Activated T-helper 1 cell treated with anti-CD3 and anti-CD28 coated beads, Interleukin-12 subunit alpha, Interleukin-12 subunit beta, Interleukin-2, Interleukin-4 antibody, amounts not matched to agents 30 ng/mL and 10 ng/mL and 1 ng/mL, durations not matched to agents 14 hours and 24 hours and 36 hours (primary cell): ENCODE results near the gene CTSE. TPM values are rescaled to one million over a fixed set of nuclear protein-coding genes. Genes with fewer than 3 reads are reported as not detected.

ENCODE experiments used
- DNase-seq: peaks from one replicate; pipeline ENCODE4 v3.0.0; 2021; ENCODE audit warnings: low spot score
- H3K27ac Mint-ChIP-seq: one replicate; pipeline ENCODE4 v1.8.0; 2021; ENCODE audit warnings: mild to moderate bottlenecking, mixed read lengths
- H3K27me3 Mint-ChIP-seq: one replicate; pipeline ENCODE4 v1.8.0; 2022; ENCODE audit warnings: mild to moderate bottlenecking, moderate library complexity, mixed read lengths; ENCODE audit not compliant: insufficient read depth
- H3K36me3 Mint-ChIP-seq: one replicate; pipeline ENCODE4 v1.8.0; 2021; ENCODE audit warnings: low read depth, mixed read lengths
- H3K4me1 Mint-ChIP-seq: one replicate; pipeline ENCODE4 v1.8.0; 2021; ENCODE audit warnings: low read depth, mixed read lengths
- H3K4me3 Mint-ChIP-seq: one replicate; pipeline ENCODE4 v1.8.0; 2021; ENCODE audit warnings: mild to moderate bottlenecking, moderate library complexity, mixed read lengths
- H3K9me3 Mint-ChIP-seq: one replicate; pipeline ENCODE4 v1.8.0; 2021; ENCODE audit warnings: mixed read lengths
- intact Hi-C: fragments of 100-400 bp; cut with micrococcal nuclease; formaldehyde crosslinking; loops from one replicate; pipeline ENCODE4 v1.15.1; 2024
- total RNA-seq: library from RNA; stranded (reverse); gene quantifications from 2 replicates; pipeline ENCODE4 v1.2.3, GENCODE V29; 2022

The CTSE gene
- total RNA-seq, 1 donor from 2014 or later: not detected

GRCh38 chr1:205976708-205977401 is 46.8 kb downstream of the CTSE start:
- no peaks in the 10 kb centered on the region for H3K4me1 Mint-ChIP-seq
- peaks cover 10% of the 10 kb centered on the region for H3K9me3 Mint-ChIP-seq
- H3K4me3 Mint-ChIP-seq: no peak overlapping the region
- H3K27me3 Mint-ChIP-seq: no peaks in the 10 kb centered on the region
- H3K36me3 Mint-ChIP-seq: no peaks in the 10 kb centered on the region
- H3K27ac Mint-ChIP-seq: no peak overlapping the region
- intact Hi-C loops: loop anchor here (1.0 to 2.0 kb wide), 4 partner anchors 58 to 318 kb away; no protein-coding TSS in a partner anchor
- DNase-seq: no peak

DNA sequence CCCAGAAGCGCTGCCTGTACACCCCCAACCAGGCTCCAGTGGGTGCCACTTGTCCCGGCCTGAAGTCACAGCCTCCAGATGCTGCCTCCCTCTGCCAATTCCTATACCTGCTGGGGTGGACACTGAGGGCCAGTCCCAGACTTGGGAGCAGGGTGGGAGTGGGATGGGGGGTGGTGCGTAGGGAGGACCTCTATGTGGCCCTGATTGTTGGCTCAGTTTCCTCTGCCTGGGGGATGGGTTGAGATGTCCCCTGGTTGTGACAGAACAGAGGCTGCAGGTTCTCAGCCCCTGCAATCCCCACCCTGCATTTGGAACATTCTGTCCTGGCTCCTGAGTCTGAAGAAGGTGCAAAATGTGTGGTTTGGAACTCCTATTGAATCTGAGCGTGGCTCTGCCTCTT is 47.7 kb downstream of the CTSE start:
- DNase-seq: no peak
- H3K27ac Mint-ChIP-seq: no peak overlapping the region
- intact Hi-C loops: loop anchor here (2.0 kb wide), 1 partner anchor 131 kb away; no protein-coding TSS in a partner anchor
- H3K36me3 Mint-ChIP-seq: no peaks in the 10 kb centered on the region
- H3K9me3 Mint-ChIP-seq: peaks cover 7% of the 10 kb centered on the region
- no peak overlapping the region for H3K4me3 Mint-ChIP-seq
- H3K4me1 Mint-ChIP-seq: no peaks in the 10 kb centered on the region
- H3K27me3 Mint-ChIP-seq: no peaks in the 10 kb centered on the region

DNA sequence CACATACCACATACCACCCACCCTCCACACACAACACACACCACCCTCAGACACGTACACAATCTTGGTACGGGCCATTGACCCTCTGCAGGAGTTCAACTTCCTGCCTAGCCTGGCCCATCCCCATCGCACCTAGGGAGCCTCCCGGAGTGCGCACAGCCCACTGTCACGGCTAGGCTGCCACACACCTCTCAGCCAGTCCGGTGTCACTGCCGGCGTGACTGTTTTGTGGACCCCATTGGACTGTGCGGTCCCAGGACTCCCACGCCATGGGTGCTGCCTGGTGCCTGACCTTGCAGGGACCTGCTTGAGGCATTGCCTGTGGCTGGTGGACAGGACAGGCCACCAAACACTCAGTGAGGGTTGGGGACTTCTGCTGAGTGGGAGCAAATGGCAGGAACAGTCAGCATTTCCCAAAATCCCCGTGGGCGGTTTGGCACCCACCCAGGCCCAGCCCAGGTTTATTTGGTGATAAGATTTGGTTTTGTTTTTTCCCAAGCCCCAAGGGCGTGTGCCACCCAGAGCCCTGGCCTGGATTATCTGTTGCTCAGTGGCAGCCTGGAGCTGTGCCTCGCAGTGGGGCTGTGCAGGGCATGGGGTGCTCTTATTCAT is 48.2 kb downstream of the CTSE start:
- H3K27ac Mint-ChIP-seq: no peak overlapping the region
- DNase-seq: no peak
- H3K4me1 Mint-ChIP-seq: no peaks in the 10 kb centered on the region
- intact Hi-C loops: no loop called here
- peaks cover 7% of the 10 kb centered on the region for H3K9me3 Mint-ChIP-seq
- no peaks in the 10 kb centered on the region for H3K36me3 Mint-ChIP-seq
- no peaks in the 10 kb centered on the region for H3K27me3 Mint-ChIP-seq
- H3K4me3 Mint-ChIP-seq: no peak overlapping the region

- no peaks in the 10 kb centered on the region for H3K27me3 Mint-ChIP-seq
- no peaks in the 10 kb centered on the region for H3K36me3 Mint-ChIP-seq
- H3K9me3 Mint-ChIP-seq: peaks cover 7% of the 10 kb centered on the region
- H3K4me3 Mint-ChIP-seq: no peak overlapping the region
- no peak overlapping the region for H3K27ac Mint-ChIP-seq
- H3K4me1 Mint-ChIP-seq: no peaks in the 10 kb centered on the region
- intact Hi-C loops: no loop called here
- no peak for DNase-seq
Observed at GRCh38 chr1:205974712-205975111, 49.0 kb downstream of the CTSE start.

- no peaks in the 10 kb centered on the region for H3K36me3 Mint-ChIP-seq
- H3K27me3 Mint-ChIP-seq: no peaks in the 10 kb centered on the region
- no peak overlapping the region for H3K27ac Mint-ChIP-seq
- intact Hi-C loops: no loop called here
- H3K4me1 Mint-ChIP-seq: no peaks in the 10 kb centered on the region
- no peak for DNase-seq
- H3K9me3 Mint-ChIP-seq: peaks cover 7% of the 10 kb centered on the region
- H3K4me3 Mint-ChIP-seq: no peak overlapping the region
Observed at GRCh38 chr1:205973377-205974232, 50.1 kb downstream of the CTSE start.

DNA sequence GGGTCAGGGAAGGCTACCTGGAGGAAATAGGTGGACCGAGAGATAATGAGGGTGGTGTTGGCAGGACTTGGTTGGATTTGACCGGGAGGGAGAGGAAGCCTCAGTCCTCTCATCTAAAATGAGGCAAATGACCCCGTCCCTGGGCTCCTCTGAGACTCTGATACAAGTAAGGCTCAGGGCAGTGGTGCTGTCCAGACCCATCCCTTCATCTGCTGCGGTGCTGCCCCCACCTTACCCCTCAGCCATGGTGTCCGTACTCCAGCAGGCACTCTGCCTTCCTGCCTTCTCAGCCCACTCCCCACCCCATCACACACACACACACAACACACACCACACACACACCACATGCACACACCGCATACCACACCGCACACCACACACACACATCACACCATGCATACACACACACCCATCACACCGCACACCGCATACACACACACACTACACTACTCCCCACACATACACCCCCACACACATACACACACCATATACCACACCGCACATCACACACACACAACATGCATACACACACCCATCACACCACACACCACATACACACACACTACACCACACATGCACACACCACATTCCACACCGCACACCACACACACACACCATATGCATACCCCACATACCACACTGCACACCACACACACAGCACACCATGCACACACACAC is 51.1 kb downstream of the CTSE start:
- Mint-ChIP-seq H3K27ac (no peak overlapping the region), H3K4me3 (no peak overlapping the region), H3K9me3 (peaks cover 7% of the 10 kb centered on the region), H3K4me1 (no peaks in the 10 kb centered on the region), H3K27me3 (no peaks in the 10 kb centered on the region), H3K36me3 (no peaks in the 10 kb centered on the region)
- intact Hi-C loops: no loop called here
- no peak for DNase-seq

DNA sequence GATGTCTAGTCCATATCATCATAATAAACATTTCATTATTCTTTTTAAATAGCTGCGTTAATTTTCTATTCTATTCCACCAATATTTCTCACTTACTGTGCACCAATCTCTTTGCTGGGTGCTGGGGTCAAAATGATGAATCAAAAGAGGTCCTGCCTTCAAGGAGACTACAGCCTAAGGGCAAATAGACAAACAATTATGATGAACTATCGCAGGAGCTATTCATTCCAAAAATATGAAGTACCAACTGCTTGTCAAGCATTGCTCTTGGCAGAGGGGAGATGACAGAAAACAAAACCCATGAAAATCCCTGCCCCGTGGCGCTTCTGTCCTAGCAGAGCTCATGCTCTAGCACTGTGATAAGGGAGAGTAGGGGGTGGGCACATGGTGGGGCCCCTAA is 51.6 kb downstream of the CTSE start:
- no peaks in the 10 kb centered on the region for H3K4me1 Mint-ChIP-seq
- intact Hi-C loops: no loop called here
- H3K27ac Mint-ChIP-seq: no peak overlapping the region
- no peaks in the 10 kb centered on the region for H3K36me3 Mint-ChIP-seq
- H3K27me3 Mint-ChIP-seq: no peaks in the 10 kb centered on the region
- H3K4me3 Mint-ChIP-seq: no peak overlapping the region
- peaks cover 7% of the 10 kb centered on the region for H3K9me3 Mint-ChIP-seq
- no peak for DNase-seq

GRCh38 chr1:205971082-205971481 is 52.6 kb downstream of the CTSE start:
- no peaks in the 10 kb centered on the region for H3K27me3 Mint-ChIP-seq
- intact Hi-C loops: no loop called here
- no peak overlapping the region for H3K27ac Mint-ChIP-seq
- no peak overlapping the region for H3K4me3 Mint-ChIP-seq
- DNase-seq: no peak
- no peaks in the 10 kb centered on the region for H3K36me3 Mint-ChIP-seq
- H3K9me3 Mint-ChIP-seq: peaks cover 7% of the 10 kb centered on the region
- no peaks in the 10 kb centered on the region for H3K4me1 Mint-ChIP-seq

- no peak overlapping the region for H3K27ac Mint-ChIP-seq
- peaks cover 7% of the 10 kb centered on the region for H3K9me3 Mint-ChIP-seq
- H3K4me1 Mint-ChIP-seq: no peaks in the 10 kb centered on the region
- no peaks in the 10 kb centered on the region for H3K36me3 Mint-ChIP-seq
- intact Hi-C loops: no loop called here
- DNase-seq: no peak
- no peak overlapping the region for H3K4me3 Mint-ChIP-seq
- H3K27me3 Mint-ChIP-seq: no peaks in the 10 kb centered on the region
Observed at GRCh38 chr1:205970486-205970885, 53.2 kb downstream of the CTSE start.

DNA sequence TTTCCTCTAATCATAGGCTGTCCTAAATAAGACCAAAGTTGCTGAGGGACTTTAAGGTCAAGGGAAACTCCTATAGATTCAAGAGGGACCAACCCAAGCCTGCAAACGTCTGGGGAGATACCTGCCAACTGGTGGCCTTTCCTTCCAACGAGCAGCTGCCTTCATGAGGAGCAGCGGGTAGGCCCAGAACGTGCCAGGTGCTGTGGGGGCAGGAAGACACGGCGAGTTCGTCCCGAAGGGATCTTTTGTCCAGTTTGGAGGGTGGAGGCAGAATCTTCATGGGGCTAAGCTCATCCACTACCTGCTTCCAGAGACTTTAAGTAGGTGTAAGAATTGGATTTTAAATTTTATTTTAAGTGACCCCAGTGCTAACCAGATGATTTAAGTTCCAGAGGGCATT is 54.5 kb downstream of the CTSE start:
- Mint-ChIP-seq H3K27ac (no peak overlapping the region), H3K4me1 (no peaks in the 10 kb centered on the region), H3K36me3 (no peaks in the 10 kb centered on the region), H3K9me3 (no peaks in the 10 kb centered on the region), H3K27me3 (no peaks in the 10 kb centered on the region), H3K4me3 (no peak overlapping the region)
- intact Hi-C loops: no loop called here
- no peak for DNase-seq

DNA sequence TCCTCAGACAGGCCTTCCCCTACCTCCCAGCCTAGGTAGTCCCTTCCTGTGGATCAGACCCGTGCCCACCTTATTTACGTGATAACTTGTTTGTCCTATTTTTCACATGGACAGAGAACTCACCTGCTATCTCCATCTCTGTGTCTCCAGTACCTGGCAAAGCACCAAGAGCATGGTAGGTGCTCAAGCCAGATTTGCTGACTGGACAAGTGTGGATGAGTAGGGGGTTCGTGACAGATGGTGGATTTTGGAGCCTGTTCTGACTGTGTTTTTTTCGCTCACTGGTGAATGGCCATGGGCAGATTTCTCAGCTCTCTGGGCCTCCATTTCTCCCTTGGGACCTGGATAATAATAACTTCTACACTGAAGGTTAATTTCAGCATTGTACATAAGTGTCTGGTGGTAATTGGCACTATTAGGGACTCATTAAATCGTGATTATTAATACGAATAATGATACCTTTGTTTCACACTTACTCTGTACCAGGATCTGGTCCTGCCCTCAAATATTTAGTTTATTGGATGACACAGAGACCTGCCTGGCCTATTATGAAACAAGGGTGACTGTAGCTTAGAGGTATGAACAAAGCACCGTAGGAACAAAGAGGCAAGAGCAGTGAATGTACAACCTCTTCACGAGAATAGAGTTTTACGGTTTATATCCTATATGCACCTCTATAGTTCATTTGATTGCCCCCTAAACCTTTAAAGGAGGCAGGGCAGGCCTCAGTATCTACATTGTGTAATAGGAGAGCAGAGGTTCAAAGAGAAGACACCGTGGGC is 56.0 kb downstream of the CTSE start:
- Mint-ChIP-seq H3K4me1 (no peaks in the 10 kb centered on the region), H3K4me3 (no peak overlapping the region), H3K9me3 (no peaks in the 10 kb centered on the region), H3K27me3 (no peaks in the 10 kb centered on the region), H3K36me3 (no peaks in the 10 kb centered on the region), H3K27ac (no peak overlapping the region)
- intact Hi-C loops: no loop called here
- DNase-seq: no peak
